GM18520 (cell line): ENCODE results near the gene NUDT12.

Experiments
- ATAC-seq: cut with Tn5 transposase; IDR thresholded peaks from one replicate; pipeline ENCODE4 v1.9.1; 2021; ENCODE audit not compliant: unreplicated experiment

NUDT12 gene

DNA sequence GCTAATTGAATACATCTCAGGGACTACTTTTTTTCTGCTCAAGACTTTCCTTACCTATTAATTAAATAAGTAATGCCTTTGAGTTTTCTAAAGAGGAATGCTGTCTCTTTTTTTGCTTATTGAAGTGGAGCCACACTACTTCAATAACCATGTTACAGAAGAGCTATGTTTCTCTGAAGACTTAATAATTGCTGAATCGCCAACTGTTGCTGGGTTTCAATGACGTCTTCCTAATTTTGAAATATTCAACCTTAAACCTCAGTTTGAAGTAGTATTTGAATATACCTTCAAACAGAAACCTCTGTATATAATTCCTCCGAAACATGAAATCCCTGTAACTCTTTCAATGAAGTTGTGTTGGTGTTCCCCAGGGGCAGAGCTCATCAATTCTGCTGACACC lies 21.0 kb downstream of the NUDT12 start:
- ATAC-seq = no peak

DNA sequence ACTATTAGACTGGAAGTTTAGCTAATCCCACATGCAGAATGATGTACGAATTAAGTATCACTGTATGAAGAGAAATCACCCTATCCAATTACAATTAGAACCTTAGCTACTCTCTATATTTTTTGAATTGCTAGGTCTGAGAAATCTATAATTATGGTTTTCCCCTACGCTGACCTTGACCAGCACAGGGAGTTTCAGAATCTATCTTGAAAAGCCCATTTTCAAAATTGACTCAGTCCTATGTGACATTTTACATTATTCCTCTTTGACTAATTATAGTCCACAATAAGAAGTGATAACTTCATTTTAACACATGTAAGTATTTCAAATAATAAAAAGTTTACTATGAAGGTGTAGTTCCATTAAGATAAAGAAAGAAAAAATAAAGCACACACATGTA lies 21.5 kb downstream of the NUDT12 start:
- no peak for ATAC-seq

DNA sequence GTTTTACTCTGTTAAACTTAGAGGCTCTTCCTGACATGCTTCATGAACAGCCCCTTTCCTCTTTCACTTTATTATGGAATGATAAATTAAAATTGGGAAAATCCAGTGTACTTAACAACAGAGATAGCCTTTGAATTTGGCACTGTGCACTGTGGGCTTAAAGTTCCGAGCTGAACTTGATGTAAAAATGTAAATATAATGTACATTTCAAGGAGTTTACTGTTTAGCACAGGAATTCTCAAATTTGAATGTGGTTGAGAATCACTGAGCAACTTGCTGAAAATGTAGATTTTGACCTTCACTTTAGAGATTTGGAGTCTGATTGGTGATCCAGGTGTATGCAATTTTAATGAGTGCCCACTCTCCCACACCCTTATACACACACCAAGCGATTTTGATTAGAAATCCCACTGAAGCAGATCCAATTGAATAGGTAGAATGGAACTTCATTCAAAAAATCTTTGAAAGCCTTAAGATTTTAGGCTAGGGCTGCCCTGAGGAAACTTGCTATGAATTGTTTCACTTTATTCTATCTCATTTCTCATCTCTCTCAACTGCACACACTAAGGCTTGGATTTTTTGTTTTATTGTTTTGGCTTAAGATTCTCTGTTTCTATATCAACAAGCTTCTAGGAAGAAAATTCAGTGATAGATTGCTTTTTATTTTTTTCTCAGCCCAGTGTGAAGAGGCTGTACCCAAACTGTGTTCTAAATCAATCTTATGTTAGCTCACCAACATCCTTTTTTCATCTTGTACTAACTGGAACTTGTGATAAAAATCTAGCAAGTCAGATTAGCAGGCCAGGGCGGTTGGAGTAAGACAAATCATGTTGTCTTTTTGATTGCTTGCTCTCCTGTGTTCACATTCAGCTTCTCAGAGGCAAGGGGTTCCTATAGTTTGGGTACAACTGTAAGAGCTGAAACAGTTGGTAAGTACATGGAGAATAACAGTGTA lies 22.9 kb downstream of the NUDT12 start:
- no peak for ATAC-seq

DNA sequence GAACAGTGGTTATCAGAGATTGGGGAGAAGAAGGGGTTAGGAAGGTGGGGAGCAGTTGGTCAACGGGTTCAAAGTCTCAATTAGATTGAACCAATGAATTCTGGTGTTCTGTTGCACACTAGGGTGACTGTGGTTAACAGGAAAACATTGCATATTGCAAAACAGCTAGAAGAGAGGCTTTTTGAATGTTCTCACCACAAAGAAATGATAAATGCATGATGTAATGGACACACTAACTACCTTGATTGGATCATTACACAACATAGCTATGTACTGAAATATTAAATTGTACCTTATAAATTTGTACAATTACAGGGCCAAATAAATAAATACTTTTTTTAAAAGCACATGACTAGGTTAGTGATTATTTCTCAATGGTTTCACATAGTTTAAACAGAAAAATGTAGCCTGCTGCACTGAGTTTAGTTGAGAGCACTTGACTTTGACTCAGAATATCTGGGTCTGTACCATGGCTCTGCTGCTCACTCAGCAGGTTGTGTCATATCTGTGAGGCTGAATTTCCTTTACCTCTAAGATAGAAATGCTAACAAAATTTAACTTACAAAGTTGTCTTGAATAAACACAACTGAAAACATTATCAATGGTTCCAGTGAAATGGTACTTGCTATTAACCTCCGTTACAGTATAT lies 30.4 kb downstream of the NUDT12 start:
- no peak for ATAC-seq

DNA sequence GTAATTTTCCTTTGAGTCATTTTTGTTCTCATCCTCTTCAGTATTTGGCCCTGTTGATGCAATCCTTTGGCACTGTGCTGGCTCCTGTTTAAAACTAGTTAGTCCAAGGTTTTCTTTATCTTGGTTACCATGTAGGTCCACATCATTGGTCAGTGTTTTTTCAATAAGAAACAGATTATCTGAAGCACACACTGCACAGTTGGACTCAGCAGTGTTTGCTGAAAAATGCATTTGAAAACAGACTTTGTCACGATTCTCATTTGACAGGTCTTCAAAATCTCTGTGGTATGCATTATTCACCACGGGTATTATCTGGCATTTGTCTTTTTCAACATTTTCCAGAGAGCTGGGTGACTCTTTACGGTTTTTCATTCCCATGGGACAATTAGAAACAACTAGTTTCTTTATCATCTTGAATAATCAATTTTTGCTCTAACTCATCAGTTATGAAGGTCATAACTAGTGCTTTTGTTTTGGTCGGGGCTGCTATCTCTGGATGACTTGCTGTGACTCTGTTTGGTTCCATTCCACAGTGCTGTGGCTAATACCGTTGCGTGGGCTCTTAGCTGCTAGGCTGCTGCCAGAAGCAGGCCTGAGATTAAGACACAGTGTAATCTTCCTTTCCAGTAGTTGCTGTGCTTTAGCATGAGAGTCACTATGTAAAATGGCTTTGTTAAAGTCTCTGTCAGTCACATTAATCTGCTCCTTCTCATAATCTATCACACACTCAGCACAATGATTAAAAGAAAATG lies 36.2 kb downstream of the NUDT12 start:
- peak; percentile 50 for ATAC-seq

DNA sequence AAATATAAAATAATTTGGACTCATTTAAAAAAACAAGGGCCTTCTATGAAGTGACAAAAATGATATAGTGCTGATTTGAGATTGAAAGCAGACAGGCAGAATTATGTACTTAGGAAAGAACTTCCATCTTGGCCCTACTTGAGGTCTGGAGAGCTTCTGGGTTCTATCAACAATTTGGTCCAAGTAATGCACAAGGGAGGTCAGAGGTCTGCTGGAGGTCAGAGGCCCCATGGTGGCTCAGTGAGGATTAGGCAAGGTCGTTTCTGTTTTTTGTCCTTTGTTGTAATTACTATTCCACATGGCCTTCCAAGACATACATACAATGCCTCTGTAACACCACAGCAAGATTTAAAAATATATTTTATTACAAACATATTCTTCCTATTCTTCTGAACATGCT lies 37.2 kb downstream of the NUDT12 start:
- no peak for ATAC-seq

DNA sequence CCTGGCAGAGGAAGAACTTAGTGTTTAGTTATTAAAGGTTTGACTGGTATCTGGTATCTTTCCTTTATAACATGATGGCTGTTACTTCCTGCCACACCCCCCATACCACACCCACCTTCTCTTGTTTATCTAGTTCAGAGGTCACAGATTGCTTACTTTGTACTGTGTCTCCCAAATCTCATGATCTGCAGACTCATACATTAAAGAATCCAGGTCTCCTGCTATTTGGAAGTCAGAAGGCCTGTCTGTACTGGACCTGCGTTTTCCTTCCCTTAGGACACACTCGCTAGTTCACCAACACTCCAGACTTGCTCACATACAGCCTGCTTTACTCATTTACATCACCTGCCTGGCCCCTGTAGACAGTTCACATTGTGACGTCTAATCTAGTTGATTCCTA lies 39.3 kb downstream of the NUDT12 start:
- ATAC-seq = no peak

DNA sequence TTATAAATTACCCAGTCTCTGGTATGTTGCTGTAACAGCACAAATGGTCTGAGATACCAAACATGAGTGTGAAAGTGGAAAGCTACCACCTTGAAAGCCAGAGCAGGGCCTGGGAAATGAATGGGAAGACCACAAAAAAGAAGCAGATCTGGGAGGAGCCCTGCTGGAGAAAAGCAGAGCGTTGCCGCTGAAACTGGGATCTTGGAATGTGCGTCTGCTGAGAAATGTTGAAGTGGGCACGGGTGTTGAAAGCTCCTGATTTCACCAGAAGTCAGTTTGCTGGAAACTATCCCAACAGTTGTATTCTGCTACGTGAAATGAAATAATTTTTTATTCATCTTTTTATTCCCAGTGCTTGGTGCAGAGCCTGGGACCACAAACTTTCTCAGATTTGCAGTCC lies 40.0 kb downstream of the NUDT12 start:
- no peak for ATAC-seq

DNA sequence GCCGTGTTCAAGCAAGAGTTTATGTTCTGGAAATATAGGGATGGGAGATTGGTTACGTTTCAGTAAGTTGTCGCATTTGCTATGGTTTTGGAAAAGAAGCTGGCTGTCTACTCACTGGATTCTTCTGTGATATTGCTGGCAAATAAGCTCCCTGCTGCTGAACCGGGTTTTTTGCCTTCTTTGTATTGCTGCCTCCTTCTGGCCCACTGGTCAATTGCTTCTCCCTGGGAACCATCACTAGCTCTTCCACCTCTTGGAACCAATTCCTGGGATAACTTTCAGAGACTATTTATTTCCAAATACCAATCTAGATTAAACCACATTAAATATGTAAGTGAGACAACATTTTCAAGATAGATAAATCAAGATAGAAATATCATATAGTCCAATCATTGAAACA lies 43.0 kb downstream of the NUDT12 start:
- ATAC-seq = no peak

DNA sequence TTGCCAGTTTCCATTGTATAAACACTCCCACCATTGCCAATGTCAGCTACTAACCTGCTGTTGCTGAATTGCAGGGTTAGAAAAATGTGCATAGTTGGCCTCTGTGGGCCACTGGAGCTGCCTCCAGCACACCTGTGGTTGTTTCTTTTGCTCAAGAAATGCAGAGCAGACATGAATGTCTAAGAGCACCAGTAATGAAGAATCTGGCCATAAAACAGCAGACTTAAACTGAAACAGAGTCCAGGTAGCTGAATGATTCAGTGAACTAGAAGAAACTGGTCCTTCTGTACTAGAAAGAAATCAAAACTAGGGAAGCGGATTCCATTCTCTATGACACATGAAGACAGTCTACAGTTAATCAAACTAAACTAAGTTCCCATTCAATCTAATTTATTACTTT lies 48.2 kb downstream of the NUDT12 start:
- no peak for ATAC-seq

DNA sequence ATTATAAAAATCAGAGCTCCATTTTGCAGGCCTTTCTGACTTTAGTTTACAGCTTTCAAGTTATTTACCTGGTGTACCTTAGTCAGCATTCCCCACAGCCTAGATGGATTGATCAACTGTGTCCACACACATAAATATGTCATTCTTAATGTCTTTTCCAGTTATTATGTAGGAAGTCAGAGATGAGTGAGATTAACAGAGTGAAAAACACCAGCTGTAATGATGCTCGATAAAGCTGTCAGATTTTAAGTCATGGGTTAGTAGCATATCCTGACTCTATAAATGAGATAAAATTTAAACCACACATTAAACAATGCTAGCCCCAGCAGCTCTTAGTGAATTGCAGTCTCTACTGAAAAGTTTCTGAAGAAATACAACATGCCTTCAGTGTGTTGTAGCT lies 48.9 kb downstream of the NUDT12 start:
- no peak for ATAC-seq

DNA sequence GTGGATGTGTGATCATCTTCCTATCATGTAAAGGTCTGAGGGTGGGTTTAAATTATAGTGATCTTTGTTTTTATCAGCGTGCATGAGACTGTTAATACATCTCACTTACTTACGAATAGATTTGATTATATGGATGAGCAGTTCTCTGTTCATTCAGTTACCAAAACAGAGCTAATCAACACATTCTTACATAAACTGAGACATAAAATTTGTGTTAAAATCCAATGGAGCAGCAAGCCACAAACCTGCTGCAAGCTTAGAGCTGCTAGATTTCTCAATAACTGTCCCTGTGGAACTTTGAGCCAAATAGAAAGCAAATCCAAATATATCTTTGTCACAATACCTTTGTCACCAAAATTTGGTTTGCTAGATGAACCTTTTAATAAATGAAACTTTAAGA lies 50.1 kb downstream of the NUDT12 start:
- ATAC-seq = no peak

DNA sequence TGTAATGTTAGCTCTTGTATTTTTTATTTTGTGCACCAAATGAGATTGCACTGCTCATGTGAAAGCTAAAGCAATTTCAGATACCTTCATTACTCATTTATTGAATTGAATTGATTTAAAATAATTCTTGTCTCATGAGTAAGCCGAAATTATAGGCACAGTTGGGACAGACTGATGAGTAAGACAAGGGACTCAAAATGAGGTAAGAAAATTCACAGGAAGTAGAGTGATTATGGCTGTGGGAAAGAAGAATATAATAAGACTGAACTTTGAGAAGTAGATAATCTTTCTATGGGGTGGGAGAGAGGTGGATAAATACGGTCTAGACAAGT lies 51.1 kb downstream of the NUDT12 start:
- ATAC-seq = no peak

DNA sequence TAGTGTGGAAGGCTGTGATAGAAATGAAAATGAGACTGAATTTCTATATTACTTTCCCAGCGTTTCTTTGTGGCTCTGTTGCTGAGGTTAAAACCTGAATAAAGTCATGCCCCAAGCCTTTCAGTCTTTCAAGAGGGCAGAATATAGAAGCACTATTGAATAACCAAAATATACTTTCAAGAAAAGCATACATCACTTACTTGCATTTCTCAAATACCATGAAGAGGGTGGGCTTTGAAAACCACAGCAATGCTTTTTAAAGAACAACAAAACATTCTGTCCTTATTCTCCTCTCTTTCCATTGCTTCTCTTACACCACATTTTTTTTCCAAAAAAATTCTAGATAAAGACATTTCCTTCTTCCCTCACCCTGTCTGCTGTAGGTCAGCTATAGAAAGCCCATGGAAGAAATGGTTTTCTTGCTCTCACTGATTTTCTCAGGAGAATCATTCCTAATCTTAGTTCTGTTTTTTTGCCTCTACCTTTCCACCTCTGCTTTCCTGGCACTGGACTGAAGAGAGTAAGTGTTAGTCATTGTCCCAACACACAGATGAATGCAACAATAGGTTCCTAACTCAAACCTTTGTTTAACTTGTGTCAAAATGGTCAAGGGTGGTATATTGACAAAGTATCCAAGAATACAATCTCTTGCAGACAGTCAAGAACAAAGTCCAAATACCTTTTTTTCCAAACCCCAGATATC lies 51.6 kb downstream of the NUDT12 start:
- ATAC-seq = no peak

DNA sequence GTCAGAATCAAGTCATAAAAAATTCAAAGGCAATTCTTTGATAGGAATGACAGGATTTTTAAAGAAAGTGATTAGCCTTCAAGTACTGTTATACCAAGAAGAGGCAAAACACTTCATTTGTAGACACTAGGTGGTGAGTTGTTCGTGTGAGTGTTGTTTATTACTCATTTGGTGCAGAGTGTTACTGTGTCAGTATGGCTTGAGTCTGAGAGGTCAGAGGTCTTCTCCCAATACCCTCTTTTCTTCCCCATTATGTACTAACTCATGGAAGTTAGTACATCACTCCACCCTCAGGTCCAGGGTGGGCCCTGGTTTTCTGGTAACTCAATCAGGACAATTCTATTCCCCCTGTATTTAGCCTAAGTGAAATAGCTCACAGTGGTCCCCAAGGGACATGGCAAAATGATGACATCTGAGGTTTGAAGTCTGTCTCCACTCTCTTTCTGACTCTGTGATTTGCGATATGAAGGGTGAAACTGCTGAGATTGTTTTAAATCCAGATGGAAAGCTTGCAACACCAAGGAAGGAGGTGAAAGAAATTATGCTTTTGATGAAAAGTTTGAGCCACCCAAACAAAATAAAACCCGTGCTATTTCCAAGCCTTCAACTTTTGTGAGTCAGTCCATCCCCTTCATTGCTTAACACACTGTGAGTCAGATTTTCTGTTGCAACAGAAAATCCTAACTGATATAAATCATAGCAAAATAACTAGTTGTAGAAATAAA lies 56.8 kb downstream of the NUDT12 start:
- ATAC-seq = no peak

DNA sequence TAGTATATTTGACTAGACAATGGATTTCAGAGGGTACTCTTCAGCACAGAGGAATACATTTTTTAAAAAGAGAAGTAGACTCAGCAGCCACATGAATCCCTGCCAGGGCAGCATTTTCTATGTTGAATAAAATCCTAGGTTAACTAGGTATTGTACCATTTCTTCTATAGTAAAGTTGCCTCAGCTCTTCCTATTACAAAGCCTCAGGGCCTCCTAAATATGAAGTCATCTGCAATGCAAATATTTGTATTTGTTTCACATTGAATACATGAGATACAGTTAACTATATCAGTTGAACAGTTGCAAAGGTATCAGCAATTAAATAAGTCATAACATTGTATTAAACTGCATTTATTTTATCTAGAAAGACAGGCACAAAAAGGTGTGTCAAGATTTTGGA lies 59.5 kb downstream of the NUDT12 start:
- no peak for ATAC-seq

DNA sequence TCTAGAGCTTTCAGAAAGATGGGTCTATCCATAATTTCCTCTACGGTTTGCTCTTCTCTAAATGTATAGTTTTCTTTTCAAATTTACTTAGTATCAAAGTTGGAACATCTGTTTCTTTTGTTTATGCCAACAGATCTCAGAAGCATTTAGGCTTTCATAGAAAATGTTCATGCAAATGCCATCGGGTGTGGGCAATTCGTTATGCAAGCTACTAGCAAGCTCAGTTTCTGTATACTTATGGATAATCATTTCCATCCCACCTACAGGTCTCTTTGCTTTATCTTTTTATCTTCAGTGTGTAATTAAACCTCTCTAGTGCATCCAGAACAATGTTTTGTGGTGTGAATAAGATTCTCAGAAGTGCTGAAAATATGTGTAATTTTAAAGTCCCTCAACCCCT lies 59.9 kb downstream of the NUDT12 start:
- ATAC-seq = no peak
